HepG2 (cell line): ENCODE measurements around the gene CASP6.

Source experiments
- EZH2 ChIP-seq: conservative IDR thresholded peaks from 2 replicates; pipeline ENCODE4 v1.6.1; 2012; ENCODE audit warnings: mild to moderate bottlenecking, low read depth, low read length, moderate library complexity
- GABPA ChIP-seq, 2 experiments: IDR thresholded peaks; 2 replicates each; pipeline ENCODE4 v1.6.1; 2011 to 2016; ENCODE audit warnings: low read depth in 2 of 2, low read length in 1 of 2, missing biosample characterization in 1 of 2, missing genetic modification characterization in 1 of 2
- JUN ChIP-seq: sonication (generic); formaldehyde crosslinking; IDR thresholded peaks from 2 replicates; pipeline ENCODE4 v1.4.0; 2020; ENCODE audit warnings: mild to moderate bottlenecking, missing genetic modification reagents
- MLXIP ChIP-seq: sonication (generic); formaldehyde crosslinking; IDR thresholded peaks from 2 replicates; pipeline ENCODE4 v1.9.0; 2021; ENCODE audit warnings: missing genetic modification reagents, borderline replicate concordance
- SMAD9 ChIP-seq: sonication (generic); formaldehyde crosslinking; IDR thresholded peaks from 2 replicates; pipeline ENCODE4 v1.5.1; 2020; ENCODE audit warnings: mild to moderate bottlenecking, missing genetic modification reagents
- SP1 ChIP-seq, 2 experiments: fragments of 450-650 bp in 1 of 2; sonication (generic) in 1 of 2; formaldehyde crosslinking in 1 of 2; IDR thresholded peaks; 2 replicates each; pipeline versions ENCODE4 v1.4.0 to v1.6.1; 2016 to 2020; ENCODE audit warnings: missing genetic modification reagents in 1 of 2
- SP4 ChIP-seq: sonication (generic); formaldehyde crosslinking; IDR thresholded peaks from 2 replicates; pipeline ENCODE4 v1.8.1; 2023; ENCODE audit warnings: mild to moderate bottlenecking, missing genetic modification reagents
- ZNF124 ChIP-seq: sonication (generic); formaldehyde crosslinking; IDR thresholded peaks from 2 replicates; pipeline ENCODE4 v1.4.0; 2020; ENCODE audit warnings: missing genetic modification reagents
- ZNF225 ChIP-seq: sonication (generic); formaldehyde crosslinking; IDR thresholded peaks from 2 replicates; pipeline ENCODE4 v1.4.0; 2020; ENCODE audit warnings: mild to moderate bottlenecking, missing genetic modification reagents
- ZNF563 ChIP-seq: sonication (generic); formaldehyde crosslinking; IDR thresholded peaks from 2 replicates; pipeline ENCODE4 v1.8.0; 2022; ENCODE audit warnings: mild to moderate bottlenecking, moderate library complexity, missing genetic modification reagents
- TF ChIP-seq, protein P1 (sequence below): sonication (generic); formaldehyde crosslinking; IDR thresholded peaks from 2 replicates; pipeline ENCODE4 v1.5.0; 2020; ENCODE audit warnings: mild to moderate bottlenecking, missing genetic modification reagents, moderate library complexity

GRCh38 chr4:109665783-109666485 is 37.3 kb downstream of the CASP6 start:
- no peak for TF ChIP-seq ZNF563 (CRISPR knock-in tag)
- TF ChIP-seq EZH2 = no peak
- no peak for TF ChIP-seq SP4 (CRISPR knock-in tag)
- no peak for TF ChIP-seq ZNF124
- TF ChIP-seq SP1 (IDR thresholded peaks at IDR 0.05) = no peak
- no peak for TF ChIP-seq SP1 (CRISPR knock-in tag; IDR thresholded peaks at IDR 0.05)
- no peak for TF ChIP-seq JUN (CRISPR knock-in tag)
- TF ChIP-seq MLXIP (CRISPR knock-in tag) = no peak
- no peak for TF ChIP-seq SMAD9 (CRISPR knock-in tag)
- no peak for TF ChIP-seq ZNF225
- TF ChIP-seq, protein P1, sequence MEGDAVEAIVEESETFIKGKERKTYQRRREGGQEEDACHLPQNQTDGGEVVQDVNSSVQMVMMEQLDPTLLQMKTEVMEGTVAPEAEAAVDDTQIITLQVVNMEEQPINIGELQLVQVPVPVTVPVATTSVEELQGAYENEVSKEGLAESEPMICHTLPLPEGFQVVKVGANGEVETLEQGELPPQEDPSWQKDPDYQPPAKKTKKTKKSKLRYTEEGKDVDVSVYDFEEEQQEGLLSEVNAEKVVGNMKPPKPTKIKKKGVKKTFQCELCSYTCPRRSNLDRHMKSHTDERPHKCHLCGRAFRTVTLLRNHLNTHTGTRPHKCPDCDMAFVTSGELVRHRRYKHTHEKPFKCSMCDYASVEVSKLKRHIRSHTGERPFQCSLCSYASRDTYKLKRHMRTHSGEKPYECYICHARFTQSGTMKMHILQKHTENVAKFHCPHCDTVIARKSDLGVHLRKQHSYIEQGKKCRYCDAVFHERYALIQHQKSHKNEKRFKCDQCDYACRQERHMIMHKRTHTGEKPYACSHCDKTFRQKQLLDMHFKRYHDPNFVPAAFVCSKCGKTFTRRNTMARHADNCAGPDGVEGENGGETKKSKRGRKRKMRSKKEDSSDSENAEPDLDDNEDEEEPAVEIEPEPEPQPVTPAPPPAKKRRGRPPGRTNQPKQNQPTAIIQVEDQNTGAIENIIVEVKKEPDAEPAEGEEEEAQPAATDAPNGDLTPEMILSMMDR (CRISPR knock-in tag) = no peak
- TF ChIP-seq GABPA (IDR thresholded peaks at IDR 0.05; ENCODE audit: low read depth, low read length) = no peak
- no peak for TF ChIP-seq GABPA (CRISPR knock-in tag; IDR thresholded peaks at IDR 0.05; ENCODE audit: low read depth)
